EH (cell line): ENCODE data around the gene CCDC124.
"Not testable (repeated sequence)": the region's sequence is repeated elsewhere in the genome, so short reads cannot be mapped to it uniquely, and the experiment has no call there.

Experiments used
- DNase-seq: peaks from one replicate; pipeline ENCODE4 v3.0.0-alpha.2; 2015; ENCODE audit warnings: low read depth

Gene CCDC124

GRCh38 chr19:17986569-17986968 is 53.8 kb downstream of the CCDC124 start:
- not testable (repeated sequence) for DNase-seq

- DNase-seq = no peak
Measured at GRCh38 chr19:17988161-17988560, 55.3 kb downstream of the CCDC124 start.

GRCh38 chr19:17989425-17990094 is 56.7 kb downstream of the CCDC124 start:
- DNase-seq = no peak

- no peak for DNase-seq
Measured at GRCh38 chr19:17993076-17993813, 60.4 kb downstream of the CCDC124 start.
